Loucy (cell line): Measurements from ENCODE around the gene ADCY5.

Experiments used
- H2AFZ ChIP-seq: fragments of 200-600 bp; sonication (generic); 2 replicates; pipeline ENCODE4 v1.6.0; 2016; ENCODE audit warnings: antibody characterized with exemption, mild to moderate bottlenecking, low read length, moderate library complexity
- H3F3A ChIP-seq: fragments of 200-600 bp; 2 replicates; pipeline ENCODE4 v1.6.0; 2016; ENCODE audit warnings: antibody characterized with exemption, low read depth, mild to moderate bottlenecking
- H3K27me3 ChIP-seq: fragments of 200-600 bp; sonication (generic); 2 replicates; pipeline ENCODE4 v1.6.1; 2014; ENCODE audit warnings: low read length, mild to moderate bottlenecking; ENCODE audit not compliant: insufficient read depth, poor library complexity, severe bottlenecking
- H3K36me3 ChIP-seq: fragments of 200-600 bp; sonication (generic); 2 replicates; pipeline ENCODE4 v1.6.1; 2016; ENCODE audit warnings: low read length; ENCODE audit not compliant: insufficient read depth
- H3K4me1 ChIP-seq: fragments of 200-600 bp; sonication (generic); 2 replicates; pipeline ENCODE4 v1.5.1; 2014; ENCODE audit warnings: low read length, mild to moderate bottlenecking; ENCODE audit not compliant: insufficient read depth, poor library complexity, severe bottlenecking
- H3K4me2 ChIP-seq: fragments of 200-600 bp; sonication (generic); 2 replicates; pipeline ENCODE4 v1.6.0; 2014; ENCODE audit warnings: antibody characterized with exemption, low read length, low read depth, mild to moderate bottlenecking; ENCODE audit not compliant: poor library complexity, severe bottlenecking
- H3K4me3 ChIP-seq: fragments of 200-600 bp; sonication (generic); 2 replicates; pipeline ENCODE4 v1.5.1; 2014; ENCODE audit warnings: low read length, mild to moderate bottlenecking, mixed read lengths; ENCODE audit not compliant: poor library complexity, severe bottlenecking
- H3K79me2 ChIP-seq: fragments of 200-600 bp; sonication (generic); 2 replicates; pipeline ENCODE4 v1.6.1; 2014; ENCODE audit warnings: low read length; ENCODE audit not compliant: insufficient read depth
- H3K9ac ChIP-seq: fragments of 200-600 bp; sonication (generic); 2 replicates; pipeline ENCODE4 v1.6.0; 2014; ENCODE audit warnings: mild to moderate bottlenecking, low read depth, low read length, moderate library complexity; ENCODE audit not compliant: poor library complexity, severe bottlenecking
- H3K9me2 ChIP-seq: fragments of 200-600 bp; sonication (generic); replicated peaks from 2 replicates; pipeline ENCODE4 v1.6.1; 2016; ENCODE audit warnings: low read depth, low read length, mixed read lengths
- H3K9me3 ChIP-seq: fragments of 200-600 bp; sonication (generic); 2 replicates; pipeline ENCODE4 v1.6.1; 2014; ENCODE audit warnings: mild to moderate bottlenecking, antibody characterized with exemption, low read length, low read depth; ENCODE audit not compliant: insufficient read depth
- H4K20me1 ChIP-seq: fragments of 200-600 bp; sonication (generic); 2 replicates; pipeline ENCODE4 v1.6.0; 2014; ENCODE audit warnings: antibody characterized with exemption, low read length, mild to moderate bottlenecking; ENCODE audit not compliant: insufficient read depth, poor library complexity, severe bottlenecking
- CTCF ChIP-seq: fragments of 200-600 bp; sonication (generic); conservative IDR thresholded peaks from 2 replicates; pipeline ENCODE4 v1.5.1; 2014; ENCODE audit warnings: mild to moderate bottlenecking, antibody characterized with exemption, low read length
- EZH2phosphoT487 ChIP-seq: fragments of 200-600 bp; IDR thresholded peaks from 2 replicates; pipeline ENCODE4 v1.6.1; 2018; ENCODE audit warnings: antibody characterized with exemption, mild to moderate bottlenecking, moderate library complexity, borderline replicate concordance

The ADCY5 gene

GRCh38 chr3:123424321-123424998 lies 24.4 kb downstream of the ADCY5 start:
- Histone ChIP-seq H3K4me1 (peaks cover 6% of the 10 kb centered on the region), H3K4me3 (no peak overlapping the region), H3F3A (no peaks in the 10 kb centered on the region), H3K9me3 (no peaks in the 10 kb centered on the region), H3K79me2 (no peaks in the 10 kb centered on the region), H3K27me3 (no peaks in the 10 kb centered on the region), H3K9ac (no peak overlapping the region), H4K20me1 (no peaks in the 10 kb centered on the region), H3K36me3 (no peaks in the 10 kb centered on the region), H3K9me2 (no peaks in the 10 kb centered on the region), H2AFZ (no peak overlapping the region), H3K4me2 (no peak overlapping the region)
- no peak for TF ChIP-seq EZH2phosphoT487
- no peak for TF ChIP-seq CTCF

GRCh38 chr3:123423806-123424205 lies 25.1 kb downstream of the ADCY5 start:
- H3K79me2 ChIP-seq, result no peaks in the 10 kb centered on the region
- peaks cover 6% of the 10 kb centered on the region for H3K4me1 ChIP-seq
- no peak overlapping the region for H3K4me2 ChIP-seq
- no peaks in the 10 kb centered on the region for H3K9me3 ChIP-seq
- TF ChIP-seq EZH2phosphoT487 (no peak), CTCF (no peak)
- no peaks in the 10 kb centered on the region for H3K9me2 ChIP-seq
- H2AFZ ChIP-seq, result no peak overlapping the region
- no peak overlapping the region for H3K9ac ChIP-seq
- no peaks in the 10 kb centered on the region for H3F3A ChIP-seq
- H4K20me1 ChIP-seq, result no peaks in the 10 kb centered on the region
- H3K36me3 ChIP-seq, result no peaks in the 10 kb centered on the region
- H3K27me3 ChIP-seq, result no peaks in the 10 kb centered on the region
- no peak overlapping the region for H3K4me3 ChIP-seq

- H3K4me1 ChIP-seq, result peaks cover 6% of the 10 kb centered on the region
- no peaks in the 10 kb centered on the region for H3F3A ChIP-seq
- no peaks in the 10 kb centered on the region for H3K36me3 ChIP-seq
- no peaks in the 10 kb centered on the region for H4K20me1 ChIP-seq
- no peaks in the 10 kb centered on the region for H3K79me2 ChIP-seq
- no peak overlapping the region for H2AFZ ChIP-seq
- no peaks in the 10 kb centered on the region for H3K27me3 ChIP-seq
- H3K4me2 ChIP-seq, result no peak overlapping the region
- H3K9me3 ChIP-seq, result no peaks in the 10 kb centered on the region
- H3K9ac ChIP-seq, result no peak overlapping the region
- TF ChIP-seq EZH2phosphoT487 (no peak), CTCF (no peak)
- no peaks in the 10 kb centered on the region for H3K9me2 ChIP-seq
- no peak overlapping the region for H3K4me3 ChIP-seq
Measured at GRCh38 chr3:123423031-123423430, 25.9 kb downstream of the ADCY5 start.
